Fibroblast of lung (primary cell): ENCODE data around the gene CBL. TPM values are rescaled to one million over a fixed set of nuclear protein-coding genes. Genes with fewer than 3 reads are reported as not detected.

ENCODE experiments used
- DNase-seq, 2 donors: peaks; one replicate each; pipeline versions ENCODE4 v3.0.0 to v3.0.0-alpha.2; 2010; ENCODE audit warnings: low read depth in 2 of 2
- H2AFZ ChIP-seq: 2 replicates; pipeline ENCODE4 v1.5.1; 2012; ENCODE audit warnings: low read length, control low read depth, inconsistent platforms
- H3K27ac ChIP-seq: 2 replicates; pipeline ENCODE4 v1.5.1; 2011; ENCODE audit warnings: low read length, control low read depth; ENCODE audit not compliant: insufficient read depth
- H3K27me3 ChIP-seq: 2 replicates; pipeline ENCODE4 v1.5.1; 2011; ENCODE audit warnings: mild to moderate bottlenecking, low read length; ENCODE audit not compliant: control insufficient read depth, insufficient read depth
- H3K36me3 ChIP-seq: 2 replicates; pipeline ENCODE4 v1.5.1; 2011; ENCODE audit warnings: low read length; ENCODE audit not compliant: control insufficient read depth, insufficient read depth
- H3K4me1 ChIP-seq: 2 replicates; pipeline ENCODE4 v1.5.1; 2011; ENCODE audit warnings: low read length; ENCODE audit not compliant: control insufficient read depth, insufficient read depth; ENCODE audit errors: extremely low read depth
- H3K4me2 ChIP-seq: 2 replicates; pipeline ENCODE4 v1.5.1; 2011; ENCODE audit warnings: low read length, control low read depth; ENCODE audit not compliant: insufficient read depth; ENCODE audit errors: extremely low read depth
- H3K4me3 ChIP-seq, 4 experiments: fragments of 200-600 bp in 1 of 4; sonication (generic) in 1 of 4; replicated peaks in 1 of 4; 2 replicates each; pipeline ENCODE4 v1.5.1; 2011 to 2016; ENCODE audit warnings: low read length in 4 of 4, low read depth in 3 of 4, mild to moderate bottlenecking in 3 of 4, control low read depth in 2 of 4, inconsistent platforms in 1 of 4, mixed read lengths in 1 of 4; ENCODE audit not compliant: insufficient read depth in 1 of 4; ENCODE audit errors: control extremely low read depth in 1 of 4
- H3K79me2 ChIP-seq: 2 replicates; pipeline ENCODE4 v1.5.1; 2012; ENCODE audit warnings: mild to moderate bottlenecking, low read length, inconsistent platforms; ENCODE audit not compliant: control insufficient read depth, insufficient read depth
- H3K9ac ChIP-seq: 2 replicates; pipeline ENCODE4 v1.5.1; 2011; ENCODE audit warnings: mild to moderate bottlenecking, low read length, control low read depth; ENCODE audit not compliant: insufficient read depth
- H3K9me3 ChIP-seq: 2 replicates; pipeline ENCODE4 v1.5.1; 2012; ENCODE audit warnings: low read depth, low read length; ENCODE audit not compliant: control insufficient read depth, insufficient read depth
- H4K20me1 ChIP-seq: 2 replicates; pipeline ENCODE4 v1.5.1; 2011; ENCODE audit warnings: low read length; ENCODE audit not compliant: control insufficient read depth, insufficient read depth; ENCODE audit errors: extremely low read depth
- CTCF ChIP-seq, 2 donors: IDR thresholded peaks in 1 of 2; conservative IDR thresholded peaks in 1 of 2; 1 replicate in 1 of 2; 2 replicates in 1 of 2; pipeline ENCODE4 v1.5.1; 2011 to 2012; ENCODE audit warnings: low read length in 2 of 2, control low read depth in 1 of 2, inconsistent platforms in 1 of 2, low read depth in 1 of 2, mild to moderate bottlenecking in 1 of 2
- EZH2 ChIP-seq: IDR thresholded peaks from 2 replicates; pipeline ENCODE4 v1.5.1; 2012; ENCODE audit warnings: low read length, control low read depth, mild to moderate bottlenecking; ENCODE audit errors: missing control alignments
- polyA plus RNA-seq, 2 donors: library from polyadenylated mRNA; depleted of rRNA in 1 of 2; stranded (reverse) in 1 of 2; unstranded in 1 of 2; fragments of >200 nt; gene quantifications; 2 replicates each; pipeline ENCODE4 v1.2.1, GENCODE V29; 2011 to 2012; ENCODE audit warnings: missing spikeins in 1 of 2
- total RNA-seq: library from RNA; depleted of rRNA; stranded (reverse); fragments of >200 nt; gene quantifications from 2 replicates; pipeline ENCODE4 v1.2.1, GENCODE V29; 2014

CBL gene
- total and polyA plus RNA-seq, 2 donors (not counting 1 experiment from before 2014, with no cell fraction given) = 11.1 to 12.4 TPM

DNA sequence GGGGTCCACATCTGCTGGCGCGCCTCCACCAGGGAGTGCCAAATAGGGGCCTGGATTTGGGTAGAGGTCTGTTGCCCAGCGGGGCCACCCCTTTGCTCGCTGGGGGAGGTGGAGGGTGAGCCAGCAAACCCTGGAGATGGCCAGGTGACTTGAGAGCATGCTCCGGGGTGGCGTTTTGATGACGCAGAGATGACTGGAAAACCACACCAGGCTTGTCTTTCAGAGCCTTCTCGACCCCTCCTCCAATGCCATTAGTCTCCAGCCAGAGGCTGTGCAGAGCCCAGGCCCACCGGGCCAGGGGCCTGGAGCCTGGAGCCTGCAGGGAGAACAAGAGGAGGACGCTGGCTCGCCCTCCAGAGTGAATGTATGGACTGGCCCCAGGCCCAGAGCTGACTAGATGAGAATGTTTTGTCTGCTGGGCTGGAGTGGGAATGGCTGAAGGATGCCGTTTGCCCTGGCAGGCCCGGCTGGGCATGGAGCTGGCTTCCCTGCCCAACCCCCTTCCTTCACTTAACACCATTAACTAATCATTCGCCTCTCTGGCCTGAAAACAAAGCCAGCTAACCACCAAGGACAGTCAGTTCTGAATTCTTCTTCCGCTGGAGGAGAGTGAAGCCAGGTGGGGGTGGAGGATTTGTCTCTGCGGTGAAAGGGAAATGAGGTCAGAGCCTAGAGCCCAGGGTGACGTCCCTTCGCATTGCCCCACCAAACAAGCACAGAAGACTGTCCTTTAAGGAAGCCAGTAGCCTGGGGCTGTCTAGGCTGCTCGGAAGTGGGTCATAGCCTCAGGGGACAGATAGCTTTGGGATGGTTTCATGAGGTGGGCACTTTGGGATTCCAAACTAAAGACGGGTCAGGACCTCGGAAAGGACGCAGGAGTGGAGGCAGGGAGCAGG is 112.3 kb downstream of the CBL start:
- Histone ChIP-seq H3K9ac (no peak overlapping the region), H2AFZ (peak overlapping the region; percentile 13), H3K79me2 (no peaks in the 10 kb centered on the region), H3K4me1 (peaks cover 27% of the 10 kb centered on the region), H3K4me2 (no peak overlapping the region), H3K36me3 (no peaks in the 10 kb centered on the region), H3K27me3 (peaks cover 8% of the 10 kb centered on the region), H4K20me1 (no peaks in the 10 kb centered on the region), H3K9me3 (no peaks in the 10 kb centered on the region), H3K27ac (peak overlapping the region; percentile 7), H3K4me3 (no peak overlapping the region)
- TF ChIP-seq CTCF (conservative IDR thresholded peaks at IDR 0.05 in 1 of 2, IDR thresholded peaks at IDR 0.05 in 1 of 2; ENCODE audit: low read depth in 1 of 2, low read length in 2 of 2) (no peak), EZH2 (no peak)
- DNase-seq = peak; percentile 62 to 81

DNA sequence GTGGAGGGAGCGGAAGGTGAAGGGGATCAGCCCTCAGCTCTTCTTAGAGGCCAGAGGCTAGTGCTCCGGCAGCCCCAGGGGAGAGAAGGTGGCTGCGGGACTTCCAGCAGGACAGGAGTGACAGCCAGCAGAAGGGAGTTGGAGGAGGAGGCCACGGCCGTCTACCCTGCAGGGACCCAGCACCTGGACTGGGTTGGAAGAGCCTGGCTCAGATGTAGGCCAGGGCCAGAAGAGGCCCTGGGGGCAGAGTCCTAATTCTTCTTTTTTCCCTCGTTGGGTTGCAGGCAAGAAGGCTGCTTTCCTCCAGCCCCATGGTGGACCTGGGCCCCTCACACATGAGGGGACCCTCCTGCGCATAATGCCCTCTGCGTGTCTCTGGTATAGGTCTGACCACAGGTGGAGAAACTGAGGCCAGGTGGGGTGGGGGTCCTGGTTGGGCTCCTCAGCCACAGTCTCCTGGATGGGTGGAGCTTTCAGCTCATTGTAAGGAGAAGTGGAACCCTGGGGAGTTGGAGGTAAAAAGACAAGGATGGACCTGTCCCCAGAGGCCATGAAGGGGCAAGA is 113.1 kb downstream of the CBL start:
- Histone ChIP-seq H3K9ac (no peak overlapping the region), H3K9me3 (no peaks in the 10 kb centered on the region), H2AFZ (no peak overlapping the region), H3K27ac (peak overlapping the region; percentile 9), H3K79me2 (no peaks in the 10 kb centered on the region), H3K27me3 (peaks cover 8% of the 10 kb centered on the region), H3K4me3 (no peak overlapping the region), H4K20me1 (no peaks in the 10 kb centered on the region), H3K4me1 (peaks cover 27% of the 10 kb centered on the region), H3K4me2 (no peak overlapping the region), H3K36me3 (no peaks in the 10 kb centered on the region)
- TF ChIP-seq EZH2 (no peak), CTCF (conservative IDR thresholded peaks at IDR 0.05 in 1 of 2, IDR thresholded peaks at IDR 0.05 in 1 of 2; ENCODE audit: low read depth in 1 of 2, low read length in 2 of 2) (no peak)
- DNase-seq = no peak

- DNase-seq = no peak
- Histone ChIP-seq H3K27ac (peak overlapping the region; percentile 9), H3K4me2 (no peak overlapping the region), H3K27me3 (peaks cover 8% of the 10 kb centered on the region), H3K4me3 (no peak overlapping the region), H3K79me2 (no peaks in the 10 kb centered on the region), H4K20me1 (no peaks in the 10 kb centered on the region), H2AFZ (no peak overlapping the region), H3K36me3 (no peaks in the 10 kb centered on the region), H3K9ac (no peak overlapping the region), H3K4me1 (peaks cover 27% of the 10 kb centered on the region), H3K9me3 (no peaks in the 10 kb centered on the region)
- TF ChIP-seq CTCF (conservative IDR thresholded peaks at IDR 0.05 in 1 of 2, IDR thresholded peaks at IDR 0.05 in 1 of 2; ENCODE audit: low read depth in 1 of 2, low read length in 2 of 2) = no peak
- TF ChIP-seq EZH2 = no peak
These were observed 113.6 kb downstream of the CBL start for GRCh38 chr11:119319700-119320239.
